CD4-positive, alpha-beta T cell treated with Interleukin-17A for 1 hour (primary cell): ENCODE results near the gene LRRC3C.
A peak's percentile ranks its signal among the peaks of the same experiment; 100 is the strongest.
"Not testable (repeated sequence)": the region's sequence is repeated elsewhere in the genome, so short reads cannot be mapped to it uniquely, and the experiment has no call there.

Source experiments
- DNase-seq: peaks from one replicate; pipeline ENCODE4 v3.0.0-alpha.2; 2020

LRRC3C gene

GRCh38 chr17:39924691-39925055 lies 2.9 kb upstream of the LRRC3C start:
- DNase-seq = no peak

- peak; percentile 6 for DNase-seq
These were observed 2.0 kb upstream of the LRRC3C start for GRCh38 chr17:39925282-39926134.

GRCh38 chr17:39926135-39926587 lies 1.4 kb upstream of the LRRC3C start:
- DNase-seq = no peak

- DNase-seq = peak; percentile 79
These were observed 888 bp upstream of the LRRC3C start for GRCh38 chr17:39926588-39927100.

- DNase-seq = no peak
These were observed 661 bp downstream of the LRRC3C start for GRCh38 chr17:39927929-39928857.

- DNase-seq = no peak
These were observed 1.5 kb downstream of the LRRC3C start for GRCh38 chr17:39928858-39929645.

DNA sequence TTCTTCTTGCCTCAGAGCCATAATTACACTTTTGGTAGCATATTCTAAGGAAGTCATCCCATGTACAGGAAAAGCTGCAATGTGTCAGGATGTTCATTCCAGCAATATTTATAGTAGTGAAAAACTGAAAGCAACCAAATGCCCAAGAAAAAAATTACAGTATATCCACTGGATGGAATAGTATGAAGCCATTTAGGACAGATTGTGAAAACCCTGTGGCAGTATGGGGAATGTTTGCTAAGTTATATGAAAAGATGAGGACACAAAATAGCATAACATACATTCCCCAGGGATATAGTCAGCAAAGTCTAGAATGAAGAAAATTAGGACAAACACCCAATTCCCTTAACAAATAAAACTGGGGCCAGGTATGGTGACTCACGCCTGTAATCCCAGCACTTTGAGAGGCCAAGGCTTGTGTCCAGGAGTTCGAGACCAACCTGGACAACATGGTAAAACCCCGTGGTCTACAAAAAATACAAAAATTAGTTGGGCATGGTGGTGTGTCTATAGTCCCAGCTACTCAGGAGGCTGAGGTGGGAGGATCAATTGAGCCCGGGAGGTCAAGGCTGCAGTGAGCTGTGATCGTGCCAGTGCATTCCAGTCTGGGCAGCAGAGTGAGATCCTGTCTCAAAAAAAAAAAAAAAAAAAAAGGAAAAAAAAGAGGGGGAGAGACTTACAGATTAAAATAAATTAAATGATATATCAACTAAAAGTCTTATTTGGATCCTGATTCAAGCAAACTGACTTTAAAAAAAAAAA lies 2.3 kb downstream of the LRRC3C start:
- DNase-seq = no peak

DNA sequence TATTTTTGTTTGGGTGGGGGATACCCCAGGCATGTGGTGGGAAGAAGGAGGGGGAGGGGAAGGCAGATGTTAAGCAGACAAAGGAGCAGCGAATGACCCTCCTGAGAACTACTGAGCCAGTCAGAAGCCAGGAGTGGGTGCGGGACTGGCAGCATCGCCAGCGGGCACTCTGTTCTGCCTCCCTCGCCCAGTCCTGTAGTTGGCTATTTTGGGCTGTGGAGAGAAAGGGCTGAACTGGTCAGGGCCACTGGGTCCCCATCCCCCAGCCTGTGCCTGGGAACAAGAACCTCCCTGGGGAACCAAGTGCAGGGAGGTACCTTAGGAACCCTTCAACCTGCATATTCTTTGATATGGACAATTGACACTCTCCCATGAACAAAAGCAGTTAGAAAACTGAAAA lies 6.4 kb downstream of the LRRC3C start:
- no peak for DNase-seq

DNA sequence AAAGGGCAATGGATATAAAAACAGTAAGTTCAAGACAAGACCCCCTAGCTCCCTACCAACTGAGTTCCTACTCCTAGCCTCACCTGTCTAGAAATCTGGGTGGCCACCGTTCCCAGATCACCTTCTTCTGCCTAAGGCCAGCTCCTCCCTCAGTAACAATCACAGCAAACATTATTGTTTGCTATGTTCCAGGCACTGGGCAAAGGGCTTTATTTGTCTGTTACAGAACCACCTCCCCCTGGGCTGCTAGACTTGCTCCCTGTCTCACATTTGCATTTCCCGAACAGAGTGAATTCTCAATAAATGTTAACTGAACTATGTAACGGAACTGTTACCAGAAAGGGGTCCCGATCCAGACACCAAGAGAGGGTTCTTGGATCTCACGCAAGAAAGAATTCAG lies 6.8 kb downstream of the LRRC3C start:
- no peak for DNase-seq

GRCh38 chr17:39935909-39936308 lies 8.4 kb downstream of the LRRC3C start:
- no peak for DNase-seq

GRCh38 chr17:39937447-39937846 lies 9.9 kb downstream of the LRRC3C start:
- no peak for DNase-seq

DNA sequence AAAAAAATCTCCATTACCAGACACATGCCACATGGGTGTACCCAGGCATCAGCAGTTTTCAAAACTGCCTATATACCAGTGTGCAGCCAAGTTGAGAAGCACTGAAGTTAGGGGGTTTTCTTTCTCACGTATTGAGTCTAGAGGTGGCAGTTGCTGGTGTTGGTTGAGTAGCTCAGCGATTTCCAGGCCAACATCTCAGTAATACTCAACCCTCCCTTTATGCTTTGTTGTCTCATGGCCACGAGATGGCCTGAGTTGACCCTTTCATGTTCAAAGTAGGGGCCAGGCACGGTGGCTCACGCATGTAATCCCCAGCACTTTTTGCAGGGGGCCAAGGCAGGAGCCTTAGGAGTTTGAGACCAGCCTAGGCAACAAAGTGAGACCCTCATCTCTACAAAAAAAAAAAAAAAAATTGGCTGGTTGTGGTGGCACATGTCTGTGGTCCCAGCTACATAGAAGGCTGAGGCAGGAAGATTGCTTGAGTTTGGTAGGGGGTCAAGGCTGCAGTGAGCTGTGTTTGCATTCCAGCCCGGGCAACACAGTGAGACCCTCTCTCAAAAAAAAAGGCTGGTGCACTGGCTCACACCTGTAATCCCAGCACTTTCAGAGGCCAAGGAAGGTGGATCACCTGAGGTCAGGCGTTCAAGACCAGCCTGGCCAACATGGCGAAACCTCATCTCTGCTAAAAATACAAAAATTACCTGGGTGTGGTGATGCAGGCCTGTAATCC lies 10.8 kb downstream of the LRRC3C start:
- no peak for DNase-seq

DNA sequence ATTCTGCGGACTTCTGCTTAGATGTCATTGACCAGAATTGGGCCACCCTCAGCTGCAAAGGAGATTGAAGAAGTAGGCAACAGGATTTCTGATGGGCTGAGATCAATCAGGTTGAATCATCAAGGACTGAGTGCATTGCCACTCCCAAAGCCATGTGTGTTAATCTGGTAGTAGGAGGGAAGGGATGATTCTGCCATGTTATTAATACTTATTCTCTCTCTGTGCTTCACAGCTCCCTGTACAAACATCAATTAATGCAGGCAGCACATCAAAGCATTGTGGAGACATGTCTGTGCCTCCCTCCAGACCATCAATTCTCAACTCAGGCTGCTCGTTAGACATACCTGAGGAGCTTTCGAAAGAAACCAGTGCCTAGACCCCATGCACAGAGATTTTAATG lies 11.6 kb downstream of the LRRC3C start:
- no peak for DNase-seq

GRCh38 chr17:39939588-39940419 lies 12.3 kb downstream of the LRRC3C start:
- peak; percentile 53 for DNase-seq

DNA sequence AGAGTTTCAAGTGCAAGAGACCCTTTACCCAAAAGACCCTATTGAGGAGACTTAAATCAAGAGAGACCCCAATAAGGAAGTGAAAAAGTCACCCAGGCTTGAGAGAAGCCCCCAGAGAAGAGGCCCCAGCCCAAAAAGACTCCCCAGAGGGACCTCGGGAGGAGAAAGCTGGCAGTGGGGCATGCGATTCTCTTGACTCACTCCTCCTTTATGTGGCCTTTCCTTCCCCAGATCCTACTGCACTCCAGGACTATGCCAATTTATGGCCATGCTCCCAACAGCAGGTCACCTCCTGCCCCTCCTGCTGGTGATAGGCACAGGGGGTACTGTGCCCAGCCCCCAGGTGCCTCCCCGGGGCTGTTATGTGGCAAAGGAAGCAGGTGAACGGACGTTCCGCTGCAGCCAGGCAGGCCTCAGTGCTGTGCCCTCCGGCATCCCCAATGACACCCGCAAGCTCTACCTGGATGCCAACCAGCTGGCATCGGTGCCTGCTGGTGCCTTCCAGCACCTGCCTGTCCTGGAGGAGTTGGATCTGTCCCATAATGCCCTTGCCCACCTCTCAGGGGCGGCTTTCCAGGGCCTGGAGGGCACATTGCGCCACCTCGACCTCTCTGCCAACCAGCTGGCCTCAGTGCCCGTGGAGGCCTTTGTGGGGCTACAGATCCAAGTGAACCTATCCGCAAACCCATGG lies 16.3 kb downstream of the LRRC3C start:
- DNase-seq = no peak

DNA sequence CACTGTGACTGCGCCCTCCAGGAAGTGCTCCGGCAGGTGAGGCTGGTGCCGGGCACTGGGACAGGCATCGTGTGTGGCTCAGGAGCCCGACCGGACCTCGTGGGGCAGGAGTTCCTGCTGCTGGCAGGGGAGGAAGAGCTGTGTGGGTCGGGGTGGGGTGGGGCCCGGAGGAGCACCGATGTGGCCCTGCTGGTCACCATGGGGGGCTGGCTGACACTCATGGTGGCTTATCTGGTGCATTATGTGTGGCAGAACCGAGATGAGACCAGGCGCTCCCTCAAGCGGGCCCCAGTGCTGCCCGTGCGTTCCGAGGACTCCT lies 16.8 kb downstream of the LRRC3C start:
- no peak for DNase-seq

DNA sequence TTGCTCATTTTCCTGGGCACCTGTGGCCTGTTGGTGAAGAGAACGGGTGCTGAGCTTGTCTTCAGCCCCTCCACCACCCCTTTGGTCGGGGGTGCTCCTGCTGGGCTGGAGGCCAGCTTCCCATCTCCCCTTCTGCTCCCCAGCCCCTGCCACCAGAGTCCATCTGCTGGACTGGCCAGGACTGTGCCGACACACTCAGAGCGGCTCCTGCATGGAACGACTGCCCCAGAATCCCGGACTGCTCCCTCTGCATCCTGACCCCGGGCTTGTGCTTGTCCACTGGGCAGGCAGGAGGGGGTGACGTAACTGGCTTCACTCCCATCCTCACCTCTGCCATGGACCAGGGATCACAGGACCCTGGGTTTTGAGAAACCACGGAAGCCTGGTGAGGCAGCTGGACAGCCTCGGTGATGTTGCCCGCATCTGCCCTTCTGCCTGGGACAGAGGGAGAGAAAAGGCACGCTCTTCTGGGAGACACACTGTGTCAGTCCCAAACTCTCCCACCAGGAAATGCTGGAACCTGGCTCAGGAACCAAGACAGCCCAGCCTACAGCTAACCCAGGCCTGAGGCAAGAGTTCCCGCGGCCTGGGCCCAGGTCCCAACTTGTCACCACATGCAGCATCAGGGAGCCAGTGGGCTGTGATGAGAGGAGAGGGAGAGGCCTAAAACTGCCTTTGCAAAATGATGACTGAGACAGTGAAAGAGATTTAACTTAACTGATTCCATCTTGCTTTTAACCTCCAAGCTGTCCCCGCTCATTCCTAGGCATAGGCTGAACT lies 19.2 kb downstream of the LRRC3C start:
- DNase-seq = no peak

GRCh38 chr17:39948489-39948828 lies 20.9 kb downstream of the LRRC3C start:
- not testable (repeated sequence) for DNase-seq

DNA sequence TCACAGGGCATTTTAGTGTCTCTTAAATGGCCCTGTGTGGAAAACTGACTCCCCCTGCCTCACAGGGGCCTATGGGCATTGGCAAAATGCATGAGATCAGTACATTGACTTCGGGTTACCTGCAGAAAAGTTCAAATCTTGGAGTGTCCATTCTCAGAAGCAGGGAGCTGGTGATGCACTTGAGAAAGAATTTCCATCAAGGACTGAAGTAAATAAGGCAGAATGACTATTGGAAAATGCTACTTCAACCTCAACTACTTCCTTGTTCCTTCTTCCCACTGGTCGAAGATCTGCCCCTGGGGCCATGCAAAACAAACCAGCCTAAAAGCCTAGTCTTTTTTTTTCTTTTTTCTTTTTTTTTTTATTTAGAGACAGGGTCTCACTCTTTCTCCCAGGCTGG lies 21.5 kb downstream of the LRRC3C start:
- DNase-seq = no peak
